DMS153 treated with DMSO at 0.1 percent for 48 hours (cell line): Measurements from ENCODE around the gene PSG6.
"Not testable (repeated sequence)": the region's sequence is repeated elsewhere in the genome, so short reads cannot be mapped to it uniquely, and the experiment has no call there.

ENCODE experiments used
- DNase-seq: peaks from one replicate; lab custom pipeline; 2025; ENCODE audit not compliant: unreplicated experiment; lab: John Stamatoyannopoulos, UW

Gene PSG6

GRCh38 chr19:42853231-42853630 is 64.5 kb downstream of the PSG6 start:
- DNase-seq: not testable (repeated sequence)

GRCh38 chr19:42852821-42853220 is 64.9 kb downstream of the PSG6 start:
- DNase-seq: not testable (repeated sequence)
